MM.1S (cell line): ENCODE results near the gene TNFSF8.

ENCODE experiments used
- EZH2phosphoT487 ChIP-seq: fragments of 300-600 bp; sonication (generic); IDR thresholded peaks from 2 replicates; pipeline ENCODE4 v1.6.1; 2018; ENCODE audit warnings: antibody characterized with exemption, low read length
- TF ChIP-seq, protein P1 (sequence below): fragments of 300-600 bp; sonication (generic); IDR thresholded peaks from 2 replicates; pipeline ENCODE4 v1.5.1; 2016; ENCODE audit warnings: antibody characterized with exemption, low read length, mixed read lengths

DNA sequence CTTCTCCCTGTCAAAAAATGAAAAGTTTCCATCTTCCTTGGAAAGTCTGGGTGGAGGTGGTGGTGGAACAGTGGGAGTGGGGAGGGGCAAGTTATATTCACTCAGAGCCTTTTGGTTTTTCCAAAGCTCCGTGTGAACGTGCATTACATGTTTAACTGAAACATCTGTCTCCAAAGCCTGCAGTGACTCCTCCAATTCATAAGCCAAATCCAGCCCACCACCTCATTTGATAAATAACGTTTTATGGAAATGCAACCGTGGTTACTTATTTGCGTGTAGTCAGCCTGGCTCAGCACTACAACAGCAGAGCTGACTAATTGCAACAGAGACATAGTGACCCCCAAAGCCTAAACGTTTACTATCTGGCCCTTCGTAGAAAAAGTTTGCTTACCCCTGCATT, 13.9 kb downstream of the TNFSF8 start:
- TF ChIP-seq, protein P1, sequence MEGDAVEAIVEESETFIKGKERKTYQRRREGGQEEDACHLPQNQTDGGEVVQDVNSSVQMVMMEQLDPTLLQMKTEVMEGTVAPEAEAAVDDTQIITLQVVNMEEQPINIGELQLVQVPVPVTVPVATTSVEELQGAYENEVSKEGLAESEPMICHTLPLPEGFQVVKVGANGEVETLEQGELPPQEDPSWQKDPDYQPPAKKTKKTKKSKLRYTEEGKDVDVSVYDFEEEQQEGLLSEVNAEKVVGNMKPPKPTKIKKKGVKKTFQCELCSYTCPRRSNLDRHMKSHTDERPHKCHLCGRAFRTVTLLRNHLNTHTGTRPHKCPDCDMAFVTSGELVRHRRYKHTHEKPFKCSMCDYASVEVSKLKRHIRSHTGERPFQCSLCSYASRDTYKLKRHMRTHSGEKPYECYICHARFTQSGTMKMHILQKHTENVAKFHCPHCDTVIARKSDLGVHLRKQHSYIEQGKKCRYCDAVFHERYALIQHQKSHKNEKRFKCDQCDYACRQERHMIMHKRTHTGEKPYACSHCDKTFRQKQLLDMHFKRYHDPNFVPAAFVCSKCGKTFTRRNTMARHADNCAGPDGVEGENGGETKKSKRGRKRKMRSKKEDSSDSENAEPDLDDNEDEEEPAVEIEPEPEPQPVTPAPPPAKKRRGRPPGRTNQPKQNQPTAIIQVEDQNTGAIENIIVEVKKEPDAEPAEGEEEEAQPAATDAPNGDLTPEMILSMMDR = no peak
- no peak for TF ChIP-seq EZH2phosphoT487
